ENCODE results near the gene MRPL17. TPM values are rescaled to one million over a fixed set of nuclear protein-coding genes. Genes with fewer than 3 reads are reported as not detected.
"Not testable (repeated sequence)": the region's sequence is repeated elsewhere in the genome, so short reads cannot be mapped to it uniquely, and the experiment has no call there.

Gene MRPL17
- 33.9 TPM for total RNA-seq

DNA sequence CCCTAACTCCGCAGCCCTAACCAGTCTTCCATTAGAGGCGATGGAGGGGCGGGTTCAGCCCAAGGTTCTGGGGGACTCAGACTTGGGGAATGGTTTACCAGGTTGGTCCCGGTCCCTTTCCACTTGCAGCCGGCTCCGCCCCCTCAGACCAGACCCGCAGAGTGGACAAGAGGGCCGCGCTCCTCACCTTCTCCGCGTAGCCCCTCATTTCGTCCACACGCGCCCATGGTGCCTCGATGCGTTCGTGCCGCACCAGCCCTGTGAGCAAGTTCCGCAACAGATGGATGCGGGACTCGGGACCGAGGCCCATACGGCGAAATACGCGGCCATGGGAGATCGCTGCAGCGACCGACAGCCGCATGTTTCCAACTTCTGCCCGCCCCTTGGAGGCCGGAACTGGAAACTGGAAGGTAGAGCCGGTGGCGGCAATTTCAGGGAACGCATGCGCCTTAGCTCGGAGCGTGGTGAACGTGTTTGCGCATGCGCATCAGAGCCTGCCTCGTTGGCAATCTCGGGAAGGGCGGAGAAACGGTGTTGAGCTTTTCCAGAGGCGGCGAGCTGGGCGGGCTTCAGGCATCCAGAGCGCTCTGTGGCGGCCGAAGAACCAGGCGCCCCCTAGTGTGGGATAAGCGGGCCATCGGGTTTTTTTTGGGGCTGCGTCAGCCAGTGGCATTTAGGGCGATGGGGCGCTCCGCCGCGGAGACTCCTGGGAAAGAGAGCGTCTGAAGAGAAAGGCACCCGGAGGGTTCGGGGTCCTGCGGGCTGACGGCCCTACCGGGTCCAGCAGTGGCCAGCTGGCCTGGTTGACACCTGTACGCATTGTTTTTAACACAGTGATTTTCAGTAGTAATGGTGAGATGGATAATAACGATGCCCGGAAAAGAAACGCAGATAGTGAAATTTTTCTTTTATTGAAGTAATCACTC, at the start of gene MRPL17:
TSS of gene MRPL17 (minus strand) at position 405 of the 926 bp plus-strand sequence. CDS start at position 361, 44 bp downstream.
- H3K9ac ChIP-seq (ENCODE audit: low read depth in 1 of 3, low read length in 3 of 3), result peak within 1 kb of the TSS; percentile 89 to 94 (median 90)
- no peaks in the 10 kb centered on the region for H3K9me3 ChIP-seq (ENCODE audit: control insufficient read depth in 3 of 3, low read length in 3 of 3)
- H3K27ac ChIP-seq (ENCODE audit: low read depth, low read length), result peak within 1 kb of the TSS; percentile 81
- H3K36me3 ChIP-seq (ENCODE audit: control insufficient read depth in 3 of 3, insufficient read depth in 3 of 3, low read length in 3 of 3), result peaks cover 0 to 12% (median 4%) of the 10 kb centered on the region in 3 donors
- no peaks in the 10 kb centered on the region for H3K27me3 ChIP-seq (ENCODE audit: control insufficient read depth in 3 of 3, insufficient read depth in 3 of 3, low read length in 3 of 3)
- peaks cover 10 to 17% (median 12%) of the 10 kb centered on the region in 3 donors for H3K4me1 ChIP-seq (ENCODE audit: control insufficient read depth in 3 of 3, insufficient read depth in 3 of 3, low read length in 3 of 3)
- H3K4me3 ChIP-seq (ENCODE audit: low read length in 3 of 3), result peak within 1 kb of the TSS; percentile 83 to 98 (median 95)

DNA sequence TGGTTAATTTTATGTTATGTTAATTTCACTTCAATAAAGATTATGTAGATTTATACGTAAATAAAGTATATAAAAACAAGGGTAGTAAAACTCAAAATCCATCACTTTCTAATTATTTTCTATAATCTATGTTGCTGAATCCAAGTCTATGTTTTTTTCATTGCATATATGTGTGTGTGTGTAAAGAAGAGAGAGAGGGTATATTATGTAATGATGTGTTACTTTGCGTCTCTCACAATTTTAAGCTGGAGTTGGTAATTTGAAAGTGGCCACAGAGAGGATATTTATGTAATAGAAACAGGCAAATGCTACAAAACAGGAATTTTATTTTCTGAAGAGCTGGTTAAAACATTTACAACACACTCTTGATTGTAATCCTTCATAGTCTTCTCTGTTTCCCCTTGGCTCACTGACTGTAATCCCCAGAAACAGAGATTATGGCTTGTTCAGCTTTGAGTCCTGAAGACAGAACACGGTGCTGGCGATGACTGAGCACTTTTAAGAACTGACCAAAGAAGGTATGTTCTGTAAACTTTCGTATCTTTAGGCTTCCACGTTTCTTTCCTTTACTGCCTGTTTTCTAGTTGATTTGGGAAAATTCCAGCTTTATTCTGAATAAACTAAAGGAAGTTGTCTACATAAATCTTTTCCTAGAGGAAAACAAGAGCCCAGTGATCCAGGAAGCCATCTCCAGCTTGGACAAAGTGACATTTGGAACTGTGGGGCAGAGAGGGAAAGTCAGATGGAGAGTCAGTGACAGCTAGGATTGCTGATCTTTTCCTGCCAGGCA, 45.0 kb upstream of the MRPL17 start:
- no peak overlapping the region for H3K9ac ChIP-seq (ENCODE audit: low read depth in 1 of 3, low read length in 3 of 3)
- no peaks in the 10 kb centered on the region for H3K4me1 ChIP-seq (ENCODE audit: control insufficient read depth in 3 of 3, insufficient read depth in 3 of 3, low read length in 3 of 3)
- no peaks in the 10 kb centered on the region for H3K27me3 ChIP-seq (ENCODE audit: control insufficient read depth in 3 of 3, insufficient read depth in 3 of 3, low read length in 3 of 3)
- peaks cover 0 to 2% (median 0%) of the 10 kb centered on the region in 3 donors for H3K9me3 ChIP-seq (ENCODE audit: control insufficient read depth in 3 of 3, low read length in 3 of 3)
- no peak overlapping the region for H3K4me3 ChIP-seq (ENCODE audit: low read length in 3 of 3)
- no peaks in the 10 kb centered on the region for H3K36me3 ChIP-seq (ENCODE audit: control insufficient read depth in 3 of 3, insufficient read depth in 3 of 3, low read length in 3 of 3)
- no peak overlapping the region for H3K27ac ChIP-seq (ENCODE audit: low read depth, low read length)

DNA sequence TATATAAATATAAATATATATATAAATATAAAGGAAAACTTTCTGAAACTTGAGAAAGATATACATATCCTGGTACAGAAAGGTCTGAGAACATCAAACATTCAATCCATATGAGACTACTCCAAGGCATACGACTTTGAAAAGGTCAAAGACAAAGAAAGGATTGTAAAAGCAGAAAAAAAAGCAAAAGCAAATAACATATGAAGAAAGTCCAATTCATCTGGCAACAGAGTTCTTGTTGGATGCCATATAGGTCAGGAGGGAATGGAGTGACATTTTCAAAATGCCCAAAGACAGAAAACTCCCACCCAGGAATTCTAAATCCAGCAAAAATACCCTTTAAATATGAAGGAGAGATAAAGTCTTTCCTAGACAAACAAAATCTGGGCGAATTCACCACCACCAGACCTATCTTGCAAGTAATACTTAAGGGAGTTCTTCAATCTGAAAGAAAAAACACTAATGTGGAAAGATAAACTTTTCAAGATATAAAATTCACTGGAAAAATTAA, 42.3 kb upstream of the MRPL17 start:
- peaks cover 0 to 2% (median 0%) of the 10 kb centered on the region in 3 donors for H3K9me3 ChIP-seq (ENCODE audit: control insufficient read depth in 3 of 3, low read length in 3 of 3)
- H3K27ac ChIP-seq (ENCODE audit: low read depth, low read length), result no peak overlapping the region
- no peak overlapping the region for H3K4me3 ChIP-seq (ENCODE audit: low read length in 3 of 3)
- no peaks in the 10 kb centered on the region for H3K27me3 ChIP-seq (ENCODE audit: control insufficient read depth in 3 of 3, insufficient read depth in 3 of 3, low read length in 3 of 3)
- no peaks in the 10 kb centered on the region for H3K36me3 ChIP-seq (ENCODE audit: control insufficient read depth in 3 of 3, insufficient read depth in 3 of 3, low read length in 3 of 3)
- H3K4me1 ChIP-seq (ENCODE audit: control insufficient read depth in 3 of 3, insufficient read depth in 3 of 3, low read length in 3 of 3), result no peaks in the 10 kb centered on the region
- no peak overlapping the region for H3K9ac ChIP-seq (ENCODE audit: low read depth in 1 of 3, low read length in 3 of 3)

DNA sequence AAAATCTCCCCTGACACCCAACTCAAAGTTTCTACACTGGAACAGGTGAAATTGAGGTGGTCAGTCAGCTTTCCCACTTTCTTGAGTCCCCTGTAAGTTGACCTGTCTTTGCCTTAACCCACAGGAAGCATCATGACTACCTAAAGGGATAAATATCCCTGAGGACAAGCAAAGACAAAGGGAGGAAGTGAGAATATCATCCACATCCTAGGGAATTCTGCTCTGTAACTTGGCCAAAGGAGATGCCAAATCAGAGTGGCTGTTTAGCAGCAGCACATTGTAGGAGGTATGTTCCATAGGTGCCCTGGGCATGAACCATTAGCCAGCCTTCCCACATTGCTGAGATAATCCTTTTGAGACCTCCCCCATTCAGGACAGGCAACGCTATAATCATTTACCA, 40.9 kb upstream of the MRPL17 start:
- Histone ChIP-seq H3K27me3 (ENCODE audit: control insufficient read depth in 3 of 3, insufficient read depth in 3 of 3, low read length in 3 of 3) (no peaks in the 10 kb centered on the region), H3K27ac (ENCODE audit: low read depth, low read length) (no peak overlapping the region), H3K4me3 (ENCODE audit: low read length in 3 of 3) (no peak overlapping the region), H3K9me3 (ENCODE audit: control insufficient read depth in 3 of 3, low read length in 3 of 3) (peaks cover 0 to 2% (median 0%) of the 10 kb centered on the region in 3 donors), H3K9ac (ENCODE audit: low read depth in 1 of 3, low read length in 3 of 3) (no peak overlapping the region), H3K36me3 (ENCODE audit: control insufficient read depth in 3 of 3, insufficient read depth in 3 of 3, low read length in 3 of 3) (no peaks in the 10 kb centered on the region), H3K4me1 (ENCODE audit: control insufficient read depth in 3 of 3, insufficient read depth in 3 of 3, low read length in 3 of 3) (no peaks in the 10 kb centered on the region)

DNA sequence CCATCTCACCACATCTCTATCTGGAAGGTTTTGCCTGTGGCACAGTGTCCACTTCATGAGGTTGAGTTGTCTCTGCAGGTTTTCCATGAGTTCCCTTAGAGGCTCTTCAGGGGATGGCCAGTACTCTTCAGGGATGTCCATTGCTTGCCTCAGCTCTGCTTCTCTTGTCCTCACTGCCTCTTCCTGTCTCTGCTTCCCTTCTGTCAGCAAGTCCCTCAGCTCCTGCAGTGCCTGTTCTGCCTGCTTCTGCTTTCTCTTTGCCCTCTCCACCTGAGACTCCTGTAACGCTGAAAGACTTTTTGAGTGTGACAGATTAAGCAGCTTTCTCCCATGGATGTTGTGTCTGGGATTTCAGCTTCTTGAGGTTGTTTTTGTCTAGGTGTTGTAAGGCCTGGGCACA, 38.2 kb upstream of the MRPL17 start:
- Histone ChIP-seq H3K27me3 (ENCODE audit: control insufficient read depth in 3 of 3, insufficient read depth in 3 of 3, low read length in 3 of 3) (no peaks in the 10 kb centered on the region), H3K4me1 (ENCODE audit: control insufficient read depth in 3 of 3, insufficient read depth in 3 of 3, low read length in 3 of 3) (no peaks in the 10 kb centered on the region), H3K36me3 (ENCODE audit: control insufficient read depth in 3 of 3, insufficient read depth in 3 of 3, low read length in 3 of 3) (no peaks in the 10 kb centered on the region), H3K9me3 (ENCODE audit: control insufficient read depth in 3 of 3, low read length in 3 of 3) (peaks cover 0 to under 1% (median 0%) of the 10 kb centered on the region in 3 donors), H3K4me3 (ENCODE audit: low read length in 3 of 3) (no peak overlapping the region), H3K9ac (ENCODE audit: low read depth in 1 of 3, low read length in 3 of 3) (no peak overlapping the region), H3K27ac (ENCODE audit: low read depth, low read length) (no peak overlapping the region)

DNA sequence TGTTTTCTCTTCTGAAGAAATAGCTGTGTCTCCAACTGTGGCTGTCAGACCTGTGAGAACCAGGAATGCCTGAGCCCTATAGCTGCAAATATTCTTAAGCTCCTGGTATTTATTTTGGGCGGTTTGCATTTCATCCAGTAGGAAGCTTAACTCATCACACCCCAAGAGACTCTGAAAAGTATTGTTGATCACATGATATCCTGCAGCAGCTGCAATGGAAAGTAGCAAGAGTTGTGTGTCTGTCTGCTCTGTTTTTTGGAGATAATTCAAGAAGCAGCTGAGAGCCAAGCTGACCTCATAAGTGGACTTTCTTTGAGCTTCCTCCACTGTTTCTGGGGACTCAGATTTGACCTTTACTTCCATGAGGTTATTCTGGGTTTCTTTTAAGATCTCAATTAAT, 36.4 kb upstream of the MRPL17 start:
- Histone ChIP-seq H3K9me3 (ENCODE audit: control insufficient read depth in 3 of 3, low read length in 3 of 3) (no peaks in the 10 kb centered on the region), H3K4me1 (ENCODE audit: control insufficient read depth in 3 of 3, insufficient read depth in 3 of 3, low read length in 3 of 3) (no peaks in the 10 kb centered on the region), H3K36me3 (ENCODE audit: control insufficient read depth in 3 of 3, insufficient read depth in 3 of 3, low read length in 3 of 3) (no peaks in the 10 kb centered on the region), H3K4me3 (ENCODE audit: low read length in 3 of 3) (no peak overlapping the region), H3K27me3 (ENCODE audit: control insufficient read depth in 3 of 3, insufficient read depth in 3 of 3, low read length in 3 of 3) (no peaks in the 10 kb centered on the region), H3K27ac (ENCODE audit: low read depth, low read length) (no peak overlapping the region), H3K9ac (ENCODE audit: low read depth in 1 of 3, low read length in 3 of 3) (no peak overlapping the region)

DNA sequence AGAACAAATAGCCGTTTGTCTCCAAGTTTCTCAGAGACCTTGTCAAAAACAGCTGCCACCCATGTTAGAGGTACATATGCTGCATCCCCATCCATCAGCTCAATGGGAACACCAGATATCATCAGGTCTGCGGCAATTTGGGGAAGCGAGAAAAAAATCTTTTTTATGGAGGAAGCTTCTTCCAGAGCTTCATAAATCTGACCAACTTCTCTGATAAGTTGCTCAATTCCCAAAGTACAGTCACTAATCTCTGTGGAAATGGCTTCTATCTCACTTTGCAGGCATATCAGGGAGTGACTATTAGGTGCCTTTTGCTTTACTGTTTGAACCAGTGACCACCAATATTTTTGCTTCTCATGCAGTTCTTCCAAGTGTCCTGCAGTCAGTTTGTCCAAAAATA, 34.3 kb upstream of the MRPL17 start:
- H3K9ac ChIP-seq (ENCODE audit: low read depth in 1 of 3, low read length in 3 of 3), result no peak overlapping the region
- no peaks in the 10 kb centered on the region for H3K36me3 ChIP-seq (ENCODE audit: control insufficient read depth in 3 of 3, insufficient read depth in 3 of 3, low read length in 3 of 3)
- H3K4me1 ChIP-seq (ENCODE audit: control insufficient read depth in 3 of 3, insufficient read depth in 3 of 3, low read length in 3 of 3), result no peaks in the 10 kb centered on the region
- H3K27ac ChIP-seq (ENCODE audit: low read depth, low read length), result no peak overlapping the region
- no peaks in the 10 kb centered on the region for H3K9me3 ChIP-seq (ENCODE audit: control insufficient read depth in 3 of 3, low read length in 3 of 3)
- H3K27me3 ChIP-seq (ENCODE audit: control insufficient read depth in 3 of 3, insufficient read depth in 3 of 3, low read length in 3 of 3), result no peaks in the 10 kb centered on the region
- no peak overlapping the region for H3K4me3 ChIP-seq (ENCODE audit: low read length in 3 of 3)

DNA sequence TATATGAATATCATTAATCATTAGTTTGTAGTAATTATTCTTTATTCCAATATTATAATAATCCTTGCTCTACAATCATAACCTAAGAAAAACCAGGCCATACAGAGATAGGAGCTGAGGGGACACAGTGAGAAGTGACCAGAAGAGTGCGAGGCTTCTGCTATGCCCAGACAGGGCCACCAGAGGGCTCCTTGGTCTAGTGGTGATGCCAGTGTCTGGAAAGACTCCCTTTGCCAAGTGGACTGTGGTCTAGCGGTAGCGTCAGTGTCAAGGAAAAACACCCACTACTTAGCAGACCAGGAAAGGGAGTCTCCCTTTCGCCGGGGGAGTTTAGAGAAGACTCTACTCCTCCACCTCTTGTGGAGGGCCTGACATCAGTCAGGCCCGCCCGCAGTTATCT, 28.4 kb upstream of the MRPL17 start:
- H3K27ac ChIP-seq (ENCODE audit: low read depth, low read length); H3K36me3 ChIP-seq (ENCODE audit: control insufficient read depth in 3 of 3, insufficient read depth in 3 of 3, low read length in 3 of 3); H3K4me3 ChIP-seq (ENCODE audit: low read length in 3 of 3); H3K4me1 ChIP-seq (ENCODE audit: control insufficient read depth in 3 of 3, insufficient read depth in 3 of 3, low read length in 3 of 3); H3K9ac ChIP-seq (ENCODE audit: low read depth in 1 of 3, low read length in 3 of 3); H3K27me3 ChIP-seq (ENCODE audit: control insufficient read depth in 3 of 3, insufficient read depth in 3 of 3, low read length in 3 of 3); H3K9me3 ChIP-seq (ENCODE audit: control insufficient read depth in 3 of 3, low read length in 3 of 3): not testable (repeated sequence)

DNA sequence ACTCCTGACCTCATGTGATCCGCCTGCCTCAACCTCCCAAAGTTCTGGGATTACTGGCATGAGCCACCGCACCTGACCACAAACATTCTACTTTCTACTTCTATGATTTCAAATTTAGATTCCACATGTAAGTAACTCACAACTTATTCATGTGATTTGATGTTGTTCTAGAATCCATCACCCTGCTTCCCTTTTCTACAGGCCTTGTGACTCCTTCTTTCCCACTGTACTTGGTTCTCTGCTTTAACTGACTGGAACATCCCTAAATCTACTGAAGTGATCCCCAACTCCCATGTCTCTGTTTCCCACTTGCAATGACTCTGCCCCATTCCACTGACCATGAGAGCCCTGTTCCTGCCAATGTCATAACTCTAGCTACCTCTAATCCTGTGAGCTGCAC, 25.7 kb upstream of the MRPL17 start:
- Histone ChIP-seq H3K9me3 (ENCODE audit: control insufficient read depth in 3 of 3, low read length in 3 of 3) (no peaks in the 10 kb centered on the region), H3K27me3 (ENCODE audit: control insufficient read depth in 3 of 3, insufficient read depth in 3 of 3, low read length in 3 of 3) (no peaks in the 10 kb centered on the region), H3K36me3 (ENCODE audit: control insufficient read depth in 3 of 3, insufficient read depth in 3 of 3, low read length in 3 of 3) (no peaks in the 10 kb centered on the region), H3K4me3 (ENCODE audit: low read length in 3 of 3) (no peak overlapping the region), H3K4me1 (ENCODE audit: control insufficient read depth in 3 of 3, insufficient read depth in 3 of 3, low read length in 3 of 3) (peaks cover 0 to 2% (median 0%) of the 10 kb centered on the region in 3 donors), H3K9ac (ENCODE audit: low read depth in 1 of 3, low read length in 3 of 3) (no peak overlapping the region), H3K27ac (ENCODE audit: low read depth, low read length) (no peak overlapping the region)
